PFSK-1 (cell line): ENCODE measurements around the gene OR52E8.

ENCODE experiments used
- FOXP2 ChIP-seq: optimal IDR thresholded peaks from 2 replicates; pipeline ENCODE3; 2011; ENCODE audit warnings: borderline replicate concordance, control low read depth, inconsistent platforms; ENCODE audit not compliant: insufficient read depth; ENCODE audit errors: extremely low read length, extremely low read depth
- POLR2AphosphoS5 ChIP-seq: IDR thresholded peaks from 2 replicates; pipeline ENCODE4 v1.6.1; 2012; ENCODE audit warnings: low read depth, mild to moderate bottlenecking, control low read depth, low read length, moderate library complexity
- REST ChIP-seq, 2 experiments: IDR thresholded peaks; 2 replicates each; pipeline versions ENCODE4 v1.6.1 to v1.8.0; 2011 to 2012; ENCODE audit warnings: low read depth in 2 of 2, low read length in 2 of 2, control low read depth in 1 of 2, inconsistent platforms in 1 of 2, mild to moderate bottlenecking in 1 of 2, moderate library complexity in 1 of 2; ENCODE audit not compliant: insufficient read depth in 1 of 2
- SIN3A ChIP-seq: IDR thresholded peaks from 2 replicates; pipeline ENCODE4 v1.6.1; 2012; ENCODE audit warnings: mild to moderate bottlenecking, low read length, moderate library complexity, borderline replicate concordance; ENCODE audit not compliant: insufficient read depth
- TAF1 ChIP-seq: IDR thresholded peaks from 2 replicates; pipeline ENCODE4 v1.6.1; 2012; ENCODE audit warnings: low read length, control low read depth, borderline replicate concordance; ENCODE audit not compliant: insufficient read depth

Gene OR52E8

GRCh38 chr11:5851002-5851401, 6.5 kb downstream of the OR52E8 start:
- TF ChIP-seq REST (IDR thresholded peaks at IDR 0.05; ENCODE audit: insufficient read depth in 1 of 2, low read depth in 2 of 2, low read length in 2 of 2) (no peak), SIN3A (no peak), TAF1 (no peak), FOXP2 (no peak), POLR2AphosphoS5 (no peak)

GRCh38 chr11:5847711-5848110, 9.8 kb downstream of the OR52E8 start:
- no peak for TF ChIP-seq POLR2AphosphoS5
- TF ChIP-seq REST (IDR thresholded peaks at IDR 0.05; ENCODE audit: insufficient read depth in 1 of 2, low read depth in 2 of 2, low read length in 2 of 2) = no peak

GRCh38 chr11:5846701-5847100, 10.8 kb downstream of the OR52E8 start:
- TF ChIP-seq SIN3A (no peak), POLR2AphosphoS5 (no peak), REST (IDR thresholded peaks at IDR 0.05; ENCODE audit: insufficient read depth in 1 of 2, low read depth in 2 of 2, low read length in 2 of 2) (no peak), FOXP2 (no peak), TAF1 (no peak)

DNA sequence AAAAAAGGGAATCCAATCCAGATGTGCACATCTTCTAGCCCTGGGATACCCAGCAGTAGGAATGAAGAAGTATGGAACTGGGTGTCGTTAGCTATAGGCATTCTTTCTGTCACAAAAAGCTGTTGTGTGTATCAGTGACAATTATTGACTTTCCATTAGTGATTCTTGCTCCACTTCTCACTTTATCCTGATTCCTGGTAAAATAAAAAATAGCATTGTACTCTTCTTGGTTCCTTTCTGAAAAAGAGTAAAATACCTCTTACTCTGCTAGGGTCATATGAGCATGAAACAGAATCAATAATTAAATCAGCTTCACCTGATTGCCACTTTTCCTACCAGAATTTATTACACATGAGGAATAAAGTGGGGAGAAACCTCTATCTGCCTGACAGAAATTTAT, 15.7 kb downstream of the OR52E8 start, which contains the start of gene OR52E6:
OR52E6 (minus strand) TSS at position 101 of the 400 bp plus-strand sequence; CDS start at position 101, 0 bp downstream.
- no peak for TF ChIP-seq FOXP2
- TF ChIP-seq REST (IDR thresholded peaks at IDR 0.05; ENCODE audit: insufficient read depth in 1 of 2, low read depth in 2 of 2, low read length in 2 of 2) = no peak

GRCh38 chr11:5837695-5838094, 19.8 kb downstream of the OR52E8 start:
- TF ChIP-seq TAF1 = no peak
- TF ChIP-seq POLR2AphosphoS5 = no peak

DNA sequence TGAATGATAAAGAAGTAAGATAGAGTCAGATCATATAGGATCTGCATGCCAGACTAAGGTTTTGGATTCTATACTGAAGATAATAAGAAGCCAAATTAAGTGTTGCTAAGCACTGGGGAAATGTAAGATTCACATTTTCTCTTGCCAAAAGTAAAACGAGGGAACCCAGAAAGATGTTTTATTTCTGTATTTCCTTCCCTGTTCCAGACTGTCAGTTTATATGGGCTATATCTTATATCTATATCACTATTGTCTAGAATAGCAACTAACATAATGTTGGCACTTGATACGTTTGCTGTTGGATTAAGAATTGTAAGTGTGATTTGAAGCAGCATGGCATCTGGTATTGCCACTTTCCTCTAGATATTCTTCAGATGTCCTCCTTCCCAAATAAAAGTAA, 24.0 kb downstream of the OR52E8 start:
- no peak for TF ChIP-seq TAF1
- no peak for TF ChIP-seq REST (IDR thresholded peaks at IDR 0.05; ENCODE audit: insufficient read depth in 1 of 2, low read depth in 2 of 2, low read length in 2 of 2)
- TF ChIP-seq POLR2AphosphoS5 = no peak
- no peak for TF ChIP-seq SIN3A
- TF ChIP-seq FOXP2 = no peak
